ENCODE results near the gene GJA4.
"Not testable (repeated sequence)": the region's sequence is repeated elsewhere in the genome, so short reads cannot be mapped to it uniquely, and the experiment has no call there.

The GJA4 gene

DNA sequence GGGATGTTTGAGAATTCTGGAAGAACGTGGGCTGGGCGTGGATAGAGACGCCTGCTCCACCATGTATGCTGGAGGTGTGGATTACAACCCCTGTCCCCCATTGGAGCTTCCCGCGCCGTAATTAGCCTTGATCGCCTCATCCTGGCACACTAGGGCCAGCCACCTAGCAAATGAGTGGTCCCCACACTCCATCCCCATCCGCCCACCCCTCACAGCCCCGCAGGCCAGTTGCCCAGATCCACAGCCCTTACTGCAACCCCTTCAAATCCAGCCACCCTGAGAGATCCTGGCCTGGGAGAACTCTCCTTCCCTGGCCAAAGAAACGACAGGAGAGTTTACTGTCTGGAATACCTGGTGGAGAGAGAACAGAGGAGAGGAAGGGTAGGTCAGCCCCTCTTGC lies 375 bp upstream of the GJA4 start:
- DNase-seq: no peak

DNA sequence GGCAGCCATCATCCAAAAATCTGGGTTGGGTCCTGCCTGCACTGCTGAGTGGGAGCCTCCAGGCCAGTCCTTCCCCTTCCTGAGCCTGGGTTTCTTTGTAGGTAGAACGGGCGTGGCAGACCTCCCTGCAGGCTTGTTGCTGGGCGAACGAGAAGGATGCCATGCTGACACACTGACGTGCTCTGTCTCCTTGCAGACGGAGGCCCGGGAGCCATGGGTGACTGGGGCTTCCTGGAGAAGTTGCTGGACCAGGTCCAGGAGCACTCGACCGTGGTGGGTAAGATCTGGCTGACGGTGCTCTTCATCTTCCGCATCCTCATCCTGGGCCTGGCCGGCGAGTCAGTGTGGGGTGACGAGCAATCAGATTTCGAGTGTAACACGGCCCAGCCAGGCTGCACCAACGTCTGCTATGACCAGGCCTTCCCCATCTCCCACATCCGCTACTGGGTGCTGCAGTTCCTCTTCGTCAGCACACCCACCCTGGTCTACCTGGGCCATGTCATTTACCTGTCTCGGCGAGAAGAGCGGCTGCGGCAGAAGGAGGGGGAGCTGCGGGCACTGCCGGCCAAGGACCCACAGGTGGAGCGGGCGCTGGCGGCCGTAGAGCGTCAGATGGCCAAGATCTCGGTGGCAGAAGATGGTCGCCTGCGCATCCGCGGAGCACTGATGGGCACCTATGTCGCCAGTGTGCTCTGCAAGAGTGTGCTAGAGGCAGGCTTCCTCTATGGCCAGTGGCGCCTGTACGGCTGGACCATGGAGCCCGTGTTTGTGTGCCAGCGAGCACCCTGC lies 1.4 kb downstream of the GJA4 start:
- DNase-seq: no peak

DNA sequence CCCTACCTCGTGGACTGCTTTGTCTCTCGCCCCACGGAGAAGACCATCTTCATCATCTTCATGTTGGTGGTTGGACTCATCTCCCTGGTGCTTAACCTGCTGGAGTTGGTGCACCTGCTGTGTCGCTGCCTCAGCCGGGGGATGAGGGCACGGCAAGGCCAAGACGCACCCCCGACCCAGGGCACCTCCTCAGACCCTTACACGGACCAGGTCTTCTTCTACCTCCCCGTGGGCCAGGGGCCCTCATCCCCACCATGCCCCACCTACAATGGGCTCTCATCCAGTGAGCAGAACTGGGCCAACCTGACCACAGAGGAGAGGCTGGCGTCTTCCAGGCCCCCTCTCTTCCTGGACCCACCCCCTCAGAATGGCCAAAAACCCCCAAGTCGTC lies 2.0 kb downstream of the GJA4 start:
- DNase-seq: no peak

DNA sequence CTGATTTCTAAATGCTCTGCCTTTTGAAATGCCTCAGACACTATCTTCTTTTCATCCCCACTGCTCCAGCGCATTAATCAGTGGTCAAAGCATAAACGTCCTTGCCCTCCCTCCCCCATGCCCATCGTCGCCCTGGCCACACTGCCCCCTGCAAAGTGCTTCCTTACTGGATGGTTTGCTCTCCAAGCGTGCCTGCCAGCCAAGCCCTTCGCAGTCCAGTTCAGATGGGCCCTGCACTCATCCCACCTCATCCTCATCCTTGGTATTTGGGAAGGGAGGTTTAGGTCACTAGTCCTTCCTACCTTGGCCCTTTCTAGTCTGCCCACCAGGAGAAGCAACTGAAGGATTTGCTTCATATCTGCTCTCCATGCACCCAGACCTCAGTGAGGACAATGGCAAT lies 3.1 kb downstream of the GJA4 start:
- DNase-seq: no peak

DNA sequence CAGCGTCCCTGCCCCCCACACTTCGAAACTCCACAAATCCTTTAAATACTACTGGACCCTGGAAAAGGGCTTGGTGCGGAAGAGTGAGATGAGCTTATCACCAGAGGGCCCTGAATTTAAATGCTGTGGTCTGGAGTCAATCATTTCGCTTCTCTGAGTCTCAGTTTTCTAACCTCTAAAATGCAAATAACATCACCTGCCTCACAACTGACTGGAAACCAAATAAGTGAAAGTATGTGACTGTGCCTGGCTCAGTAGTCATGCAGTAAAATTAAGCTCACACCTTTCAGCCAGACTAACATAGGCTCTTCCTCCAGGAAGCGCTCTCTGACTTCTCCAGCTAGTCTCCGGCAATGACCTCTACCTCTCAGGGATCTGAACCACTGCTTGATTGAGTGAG lies 4.2 kb downstream of the GJA4 start:
- DNase-seq: no peak

DNA sequence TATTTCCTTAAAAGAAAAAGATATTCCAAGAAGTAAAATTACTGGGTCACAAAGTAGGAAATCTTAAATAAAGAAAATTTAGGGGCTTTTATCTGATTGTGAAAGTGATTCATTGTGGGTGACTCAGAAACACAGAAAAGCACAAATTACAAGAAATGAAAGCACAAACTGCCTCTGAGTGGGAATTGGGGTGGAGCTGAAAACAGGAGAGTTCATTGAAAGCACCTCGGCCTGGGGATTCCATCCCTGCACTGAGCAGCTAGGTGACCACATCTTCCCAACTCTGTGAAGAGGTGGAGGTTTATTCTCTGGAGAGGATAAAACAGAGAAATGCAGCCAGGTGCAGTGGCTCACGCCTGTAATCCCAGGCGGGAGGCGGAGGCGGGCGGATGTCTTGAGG lies 7.4 kb downstream of the GJA4 start:
- DNase-seq: no peak

DNA sequence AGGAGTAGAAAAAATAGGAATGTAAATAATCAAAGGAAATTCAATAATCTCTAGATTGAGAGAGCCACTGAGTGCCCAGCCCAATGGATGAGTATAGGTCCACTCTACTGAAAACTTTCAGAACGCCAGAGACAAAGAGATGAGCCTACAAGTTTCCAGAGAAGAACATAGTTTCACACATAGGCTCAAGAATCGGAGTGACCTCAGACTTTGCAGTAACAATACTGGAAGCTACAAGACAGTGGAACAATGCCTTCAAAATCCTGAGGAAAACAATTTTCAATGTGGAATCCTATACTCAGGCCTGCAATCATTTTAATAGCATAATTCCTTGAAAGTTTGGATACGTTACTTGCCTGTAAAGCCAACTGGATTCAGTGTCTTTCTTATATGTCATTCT lies 11.0 kb downstream of the GJA4 start:
- no peak for DNase-seq

DNA sequence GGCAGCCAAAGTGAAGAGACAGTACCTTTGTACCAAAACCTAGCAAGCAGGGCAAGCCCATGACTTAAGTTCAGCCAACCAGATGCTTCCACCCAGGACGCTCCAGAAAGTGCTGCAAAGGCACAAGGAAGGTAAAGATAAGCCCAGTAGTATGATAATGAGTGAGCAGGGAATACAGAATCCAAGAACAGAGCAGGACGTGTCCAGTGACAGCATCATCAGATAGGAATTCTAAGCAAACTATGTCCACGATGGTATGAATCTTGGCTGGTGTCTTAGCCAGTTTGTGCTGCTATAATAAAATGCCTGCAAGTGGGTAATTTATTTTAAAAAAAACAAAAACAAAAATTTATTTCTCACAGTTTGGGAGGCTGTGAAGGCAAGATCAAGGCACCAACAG lies 13.6 kb downstream of the GJA4 start:
- no peak for DNase-seq

DNA sequence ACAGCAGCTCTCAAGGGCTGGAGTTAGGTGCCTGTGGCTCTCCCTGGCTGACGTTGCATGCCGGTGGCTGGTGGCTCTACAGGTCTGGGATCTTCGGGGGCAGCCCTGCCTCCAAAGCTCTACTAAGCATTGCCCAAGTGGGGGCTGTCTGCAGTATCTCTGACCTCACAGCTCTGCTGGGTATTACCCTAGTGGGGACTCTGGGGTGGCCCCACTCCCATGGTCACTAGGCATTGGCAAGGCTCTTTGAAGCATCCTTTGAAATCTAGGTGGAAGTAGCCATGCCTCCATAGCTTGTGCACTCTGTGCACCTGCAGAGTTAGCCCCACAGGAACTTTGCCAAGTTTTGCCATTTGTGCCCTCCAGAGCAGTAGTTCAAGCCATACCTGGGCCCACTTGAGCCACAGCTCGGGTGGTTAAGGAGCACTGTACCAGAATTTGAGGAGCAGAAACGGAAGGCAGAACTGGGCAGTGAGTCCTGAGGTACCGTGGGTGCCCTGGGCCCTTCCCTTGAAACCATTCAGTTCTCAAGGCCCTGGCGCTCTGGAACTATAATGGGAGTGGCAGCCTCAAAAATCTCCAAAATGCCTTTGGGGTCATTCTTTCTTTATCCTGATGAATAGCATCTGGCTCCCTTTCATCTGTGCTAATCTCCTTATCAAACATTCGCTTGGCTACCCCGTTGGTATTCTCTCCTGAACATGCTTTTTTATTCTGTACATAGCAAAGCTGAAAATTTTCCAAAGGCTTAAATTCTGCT lies 15.4 kb downstream of the GJA4 start:
- no peak for DNase-seq

DNA sequence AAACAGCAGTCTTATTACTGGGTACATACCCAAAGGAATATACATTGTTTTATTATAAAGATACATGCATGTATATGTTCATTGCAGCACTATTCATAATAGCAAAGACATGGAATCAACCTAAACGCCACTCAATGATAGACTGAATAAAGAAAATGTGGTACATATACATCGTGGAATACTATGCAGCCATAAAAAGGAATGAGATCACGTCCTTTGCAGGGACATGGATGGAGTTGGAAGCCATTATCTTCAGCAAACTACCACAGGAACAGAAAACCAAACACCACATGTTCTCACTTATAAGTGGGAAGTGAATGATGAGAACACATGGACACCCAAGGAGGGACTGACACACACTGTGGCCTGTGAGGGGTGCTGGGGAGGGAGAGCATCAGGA lies 18.0 kb downstream of the GJA4 start:
- DNase-seq: not testable (repeated sequence)

DNA sequence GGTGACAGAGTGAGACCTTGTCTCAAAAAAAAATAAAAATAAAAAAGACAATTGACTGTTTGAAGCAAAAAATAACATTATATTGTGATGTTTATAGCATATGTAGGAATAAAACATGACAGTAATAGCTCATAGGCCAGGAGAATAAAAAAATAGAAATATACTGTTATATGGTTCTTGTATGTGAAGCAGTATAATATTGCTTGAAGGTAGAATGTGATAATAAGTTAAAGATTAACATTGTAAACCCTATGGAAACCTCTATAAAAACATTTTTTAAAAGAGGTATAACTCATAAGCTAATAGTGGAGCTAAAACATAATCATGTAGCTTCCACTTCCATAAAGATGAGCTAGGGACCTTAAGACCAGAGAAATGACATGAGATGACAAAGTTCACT lies 23.5 kb downstream of the GJA4 start:
- DNase-seq: no peak

DNA sequence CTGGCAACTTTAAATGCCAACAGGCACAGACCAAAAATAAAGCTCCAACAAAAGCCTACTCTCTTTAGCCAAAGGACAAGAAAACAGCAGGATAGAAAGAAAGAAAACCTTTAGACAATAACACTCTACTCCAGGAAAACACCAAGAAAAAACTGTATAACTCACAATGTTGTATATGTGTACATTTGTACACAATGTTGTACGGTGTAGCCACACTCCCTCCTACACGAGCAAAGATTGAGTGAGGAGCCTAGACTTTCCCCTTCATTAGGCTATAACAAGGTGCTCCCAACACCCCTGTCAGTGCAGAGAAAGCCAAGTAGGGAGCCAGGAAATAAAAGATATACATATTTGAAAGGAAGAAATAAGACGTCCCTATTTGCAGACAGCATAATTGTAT lies 24.0 kb downstream of the GJA4 start:
- no peak for DNase-seq

DNA sequence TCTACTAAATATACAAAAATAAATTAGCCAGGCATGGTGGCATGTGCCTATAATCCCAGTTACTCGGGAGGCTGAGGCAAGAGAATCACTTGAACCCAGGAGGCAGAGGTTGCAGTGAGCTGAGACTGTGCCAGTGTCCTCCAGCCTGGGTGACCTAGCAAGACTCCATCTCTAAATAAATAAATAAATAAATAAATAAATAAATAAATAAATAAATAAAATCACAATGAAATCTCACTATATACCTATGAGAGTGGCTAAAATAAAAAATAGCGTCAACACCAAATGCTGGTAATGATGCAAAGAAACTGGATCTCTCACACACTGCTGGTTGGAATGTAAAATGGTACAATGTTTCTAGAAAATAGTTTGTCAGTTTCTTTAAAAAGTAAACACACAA lies 26.1 kb downstream of the GJA4 start:
- DNase-seq: not testable (repeated sequence)

DNA sequence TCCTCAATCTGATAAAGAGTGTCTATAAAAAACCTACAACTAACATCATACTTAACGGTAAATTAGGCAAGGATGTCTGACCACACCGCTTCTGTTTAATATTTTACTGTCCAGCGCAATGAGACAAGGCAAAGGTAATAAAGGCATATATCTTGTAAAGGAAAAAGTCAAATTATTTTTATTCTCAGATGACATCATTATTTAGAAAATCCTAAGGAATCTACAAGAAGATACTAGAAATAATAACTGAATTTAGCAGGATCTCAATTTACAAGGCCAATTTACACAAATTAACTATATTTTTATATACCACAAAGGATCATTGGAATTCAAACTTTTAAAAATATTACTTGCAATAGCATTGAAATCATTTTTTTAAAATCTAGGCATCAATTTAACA lies 29.4 kb downstream of the GJA4 start:
- DNase-seq: no peak

DNA sequence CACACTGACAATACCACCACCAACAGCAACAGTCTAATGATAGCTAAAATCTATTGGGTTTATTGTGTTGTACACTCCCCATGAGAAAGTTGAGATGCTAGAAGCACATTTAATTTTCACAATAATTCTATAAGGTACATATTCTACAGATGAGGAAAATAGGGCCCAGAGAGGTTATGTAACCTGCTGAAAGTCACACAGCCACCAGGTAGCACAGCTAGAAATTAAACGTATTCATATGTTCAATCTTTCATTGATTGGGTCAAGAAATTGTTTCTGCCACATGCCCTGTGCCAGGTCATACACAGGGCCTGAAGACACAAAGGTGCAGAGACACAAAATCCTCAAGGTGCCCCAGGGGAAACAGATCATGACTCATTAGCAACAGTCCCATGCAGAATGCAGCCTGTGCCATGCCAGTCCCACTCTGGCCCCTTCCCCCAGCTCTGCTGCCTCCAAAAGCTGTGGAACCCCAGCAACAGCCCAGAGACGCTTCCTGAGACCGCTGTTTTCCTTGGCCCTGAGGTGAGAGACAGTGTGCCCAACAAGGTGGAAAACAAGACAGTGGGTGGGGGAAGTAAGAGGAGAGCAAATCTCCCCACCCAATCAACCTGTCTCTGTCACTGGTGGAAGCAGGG lies 32.1 kb downstream of the GJA4 start:
- no peak for DNase-seq

DNA sequence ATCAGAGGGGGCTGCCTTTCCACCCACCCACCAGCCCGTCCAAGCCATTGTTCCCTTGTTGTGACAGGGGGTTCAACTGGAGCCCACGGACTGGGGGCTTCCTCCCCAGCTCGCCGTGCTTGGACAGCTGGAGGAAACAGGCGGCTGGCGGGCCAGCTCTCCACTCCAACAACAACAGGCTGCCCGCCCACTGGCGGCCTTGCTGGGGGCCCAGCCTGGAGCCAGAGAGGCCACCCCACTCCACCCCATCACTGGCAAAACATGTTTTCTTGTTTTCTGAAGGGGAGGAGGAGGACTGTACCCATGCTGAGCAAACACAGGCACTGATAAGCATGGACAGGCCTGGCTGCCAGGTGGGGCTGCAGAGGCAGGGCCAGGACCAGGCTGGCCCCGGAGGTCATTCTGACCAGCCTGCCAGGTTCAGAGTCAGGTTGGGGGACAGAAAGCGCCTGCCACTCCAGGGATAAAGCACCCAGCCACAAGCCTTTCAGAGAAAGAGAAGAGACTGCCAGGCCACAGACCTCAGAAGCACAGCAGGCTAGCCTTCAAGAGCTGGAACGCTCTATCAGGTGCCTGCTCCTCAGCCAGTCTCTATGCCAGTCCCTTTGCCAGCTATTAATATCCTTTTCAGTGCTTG lies 32.8 kb downstream of the GJA4 start:
- no peak for DNase-seq

DNA sequence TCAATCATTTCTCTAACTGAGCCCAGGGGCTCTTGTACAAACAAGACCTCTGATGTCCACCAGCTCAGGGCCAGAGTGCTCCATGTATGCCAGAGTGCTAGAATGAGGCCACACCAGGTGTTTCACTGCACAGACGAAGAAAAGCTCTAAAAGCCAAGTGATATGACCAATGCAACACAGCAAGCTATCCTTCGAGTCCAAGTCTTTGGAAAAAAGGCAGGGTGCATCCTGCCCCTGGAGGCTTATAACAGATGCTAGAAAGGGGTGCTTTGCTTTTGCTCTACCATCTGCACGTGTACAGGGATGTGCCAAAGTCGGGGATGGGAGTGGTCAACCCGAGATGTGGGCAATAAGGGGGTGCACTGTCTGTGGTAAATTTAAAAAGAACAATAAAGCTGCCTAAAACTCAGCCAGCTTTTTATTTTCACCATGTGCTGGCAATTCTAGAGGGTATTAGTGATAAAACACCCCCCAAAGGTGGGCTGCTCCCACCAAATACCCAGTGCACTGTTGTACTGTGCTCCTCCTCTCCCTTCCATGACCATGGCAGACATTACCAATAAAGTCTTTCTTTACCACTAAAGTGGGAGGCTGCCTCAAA lies 34.6 kb downstream of the GJA4 start:
- no peak for DNase-seq

DNA sequence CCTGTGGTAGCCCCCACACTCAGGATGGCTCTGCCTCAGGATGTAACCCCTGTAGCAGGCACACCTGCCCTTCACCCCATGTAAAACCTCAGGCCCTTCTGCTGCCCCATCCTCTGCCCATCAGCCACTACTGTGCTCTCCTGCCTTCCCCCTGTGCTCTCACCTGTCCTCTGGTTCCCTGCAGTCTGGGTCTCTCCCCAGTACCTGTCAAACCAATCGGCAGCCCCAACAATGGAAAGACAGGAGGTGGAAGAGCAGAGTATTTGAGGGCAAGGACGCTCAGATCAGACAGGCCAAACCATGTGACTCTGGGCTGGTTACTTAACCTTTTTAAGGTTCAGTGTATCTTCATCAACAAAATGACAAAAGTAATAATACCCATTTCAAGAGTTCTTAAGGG lies 35.8 kb downstream of the GJA4 start:
- DNase-seq: no peak

DNA sequence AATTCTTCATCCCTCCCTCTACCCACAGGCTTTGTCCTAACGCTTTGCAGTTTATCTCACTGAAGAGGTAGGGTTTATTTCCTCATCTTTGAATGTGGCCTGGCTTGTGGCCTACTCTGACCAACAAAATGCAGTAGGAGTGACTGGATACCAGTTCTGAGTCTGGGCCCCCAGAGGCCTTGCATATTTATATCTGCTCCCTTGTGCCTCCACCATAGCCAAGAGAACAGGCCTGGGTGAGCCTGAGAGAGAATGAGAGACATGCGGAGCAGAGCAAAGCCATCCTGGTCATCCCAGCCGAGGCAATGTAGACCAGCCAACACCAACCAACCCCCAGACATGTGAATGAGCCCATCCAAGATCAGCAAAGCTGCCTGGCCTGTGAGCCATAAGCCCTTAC lies 36.5 kb downstream of the GJA4 start:
- DNase-seq: no peak

DNA sequence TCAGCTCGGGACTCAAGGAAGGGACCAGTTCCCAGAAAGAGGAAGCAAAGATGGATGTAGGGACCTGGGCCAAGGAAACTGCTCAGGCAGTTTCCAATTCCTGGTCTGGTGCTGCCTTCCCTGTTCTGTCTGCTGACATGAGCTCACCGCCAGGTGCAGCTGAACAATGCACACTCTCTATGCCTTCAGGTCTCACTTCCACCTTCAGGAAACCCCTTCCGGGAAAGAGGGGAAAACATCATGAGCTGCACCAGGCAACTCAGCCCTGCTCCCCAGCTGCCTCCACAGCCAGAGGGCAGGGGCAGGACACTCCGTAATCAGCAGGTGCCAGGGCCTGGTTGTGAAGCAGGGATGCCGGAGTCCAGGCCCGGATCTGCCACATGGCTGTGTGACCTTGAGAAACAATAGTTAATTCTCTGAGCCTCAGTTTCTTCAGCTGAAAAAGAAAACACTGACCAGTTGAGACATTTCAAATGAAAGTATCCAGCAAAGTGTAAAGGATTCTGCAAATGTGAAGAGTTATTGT lies 39.0 kb downstream of the GJA4 start:
- no peak for DNase-seq

DNA sequence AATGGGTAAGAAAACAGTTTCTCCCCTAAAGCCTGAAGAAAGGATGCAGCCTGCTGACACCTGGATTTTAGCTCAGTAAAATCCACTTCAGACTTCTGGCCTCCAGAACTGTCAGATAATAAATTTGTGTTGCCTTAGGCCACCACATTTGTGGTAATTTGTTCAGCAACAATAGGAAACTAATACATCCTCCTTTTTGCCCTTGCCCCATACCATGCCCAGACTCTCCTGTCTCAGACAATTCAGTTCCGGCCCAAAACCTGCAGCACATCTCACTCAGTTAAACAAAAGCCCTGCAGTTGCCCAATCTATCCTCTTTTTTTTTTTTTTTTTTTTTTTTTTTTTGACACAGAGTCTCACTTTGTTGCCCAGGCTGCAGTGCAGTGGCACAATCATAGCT lies 40.9 kb downstream of the GJA4 start:
- DNase-seq: no peak

DNA sequence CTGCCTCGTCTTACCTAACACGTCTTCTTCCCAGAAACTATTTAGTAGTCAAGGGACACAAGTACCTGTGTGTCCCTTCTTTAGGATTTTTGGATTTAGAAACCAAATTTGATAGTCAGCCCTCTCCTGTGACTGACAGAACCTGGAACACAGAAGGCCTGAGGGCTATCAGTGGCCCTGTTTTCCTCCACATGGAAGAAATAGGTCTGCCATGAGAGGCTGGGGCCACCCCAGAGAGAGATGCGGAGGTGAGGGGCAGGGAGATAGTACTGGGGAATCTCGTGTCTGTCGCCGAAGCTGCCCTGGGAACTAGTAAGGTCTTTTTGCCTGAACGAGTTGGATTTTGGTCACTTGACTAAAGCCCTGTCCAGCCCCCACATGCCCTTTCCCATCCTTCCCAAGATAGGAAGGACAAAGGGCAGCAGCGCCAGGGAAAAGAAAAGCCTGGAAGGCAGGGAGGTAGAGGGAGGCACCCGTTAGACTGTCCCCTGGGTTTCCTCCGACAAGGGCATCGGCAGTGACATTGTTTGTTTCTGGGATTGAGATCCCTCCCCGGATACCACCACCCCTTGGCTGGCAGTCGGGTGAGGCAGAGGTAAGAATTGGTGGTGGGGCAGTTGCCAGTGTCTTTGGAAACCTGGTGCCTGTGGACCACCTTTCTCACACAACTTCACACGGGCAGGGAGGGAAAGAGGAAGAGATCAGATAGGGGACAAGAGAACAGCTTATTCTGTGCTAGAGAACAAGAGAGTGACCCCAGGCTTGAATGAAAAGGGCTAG lies 46.9 kb downstream of the GJA4 start:
- no peak for DNase-seq
